ENCODE results near the gene RTTN. TPM values are rescaled to one million over a fixed set of nuclear protein-coding genes. Genes with fewer than 3 reads are reported as not detected.

RTTN gene
- total and polyA plus RNA-seq, 10 of the 15 experiments (the other 5 are each of a cell fraction or from before 2014, with no cell fraction given), result 9.4 to 36.6 (median 15.7) TPM

GRCh38 chr18:70249118-70249517 lies 43.6 kb upstream of the RTTN start:
- no peaks in the 10 kb centered on the region for H3K4me1 ChIP-seq (ENCODE audit: control insufficient read depth, insufficient read depth, low read length)
- RAD21 ChIA-PET (ENCODE audit: unreplicated experiment), result no interaction called here
- TF ChIP-seq CHD4 (IDR thresholded peaks at IDR 0.05) (no peak), NR2C2 (IDR thresholded peaks at IDR 0.05; ENCODE audit: borderline replicate concordance, control insufficient read depth, insufficient read length, low read depth) (no peak), EZH2 (IDR thresholded peaks at IDR 0.05; ENCODE audit: borderline replicate concordance, control insufficient read depth, low read depth, low read length) (no peak), ZNF217 (IDR thresholded peaks at IDR 0.05) (no peak), MTA2 (IDR thresholded peaks at IDR 0.05; ENCODE audit: low read depth) (no peak), ZNF622 (IDR thresholded peaks at IDR 0.05) (no peak), TCF12 (IDR thresholded peaks at IDR 0.05; ENCODE audit: low read depth, low read length) (no peak), IRF4 (IDR thresholded peaks at IDR 0.05; ENCODE audit: low read depth, low read length) (no peak), JUND (IDR thresholded peaks at IDR 0.05; ENCODE audit: low read depth, low read length) (no peak), GATAD2B (conservative IDR thresholded peaks at IDR 0.05; ENCODE audit: low read depth) (no peak), PAX8 (IDR thresholded peaks at IDR 0.05) (no peak), NFXL1 (IDR thresholded peaks at IDR 0.05; ENCODE audit: borderline replicate concordance) (no peak), ZNF384 (IDR thresholded peaks at IDR 0.05; ENCODE audit: borderline replicate concordance, low read depth, low read length) (no peak), ZNF274 (IDR thresholded peaks at IDR 0.05; ENCODE audit: insufficient read depth, insufficient read length) (no peak), SKIL (IDR thresholded peaks at IDR 0.05; ENCODE audit: low read depth, poor library complexity, severe bottlenecking) (no peak), ELK1 (IDR thresholded peaks at IDR 0.05; ENCODE audit: low read depth, low read length) (no peak), MTA3 (IDR thresholded peaks at IDR 0.05; ENCODE audit: borderline replicate concordance, low read length) (no peak)
- H2AFZ ChIP-seq (ENCODE audit: control insufficient read depth, low read depth, low read length), result no peak overlapping the region
- no peak overlapping the region for H3K27ac ChIP-seq (ENCODE audit: control insufficient read depth, insufficient read depth)
- no peaks in the 10 kb centered on the region for H3K36me3 ChIP-seq (ENCODE audit: control insufficient read depth in 2 of 2, insufficient read depth in 2 of 2, low read length in 1 of 2)
- H4K20me1 ChIP-seq (ENCODE audit: control insufficient read depth, insufficient read depth), result no peaks in the 10 kb centered on the region
- SMC1A ChIA-PET (ENCODE audit: uncharacterized antibody, unreplicated experiment), result no interaction called here
- H3K9ac ChIP-seq (ENCODE audit: control insufficient read depth, insufficient read depth, low read length), result no peak overlapping the region
- POLR2A ChIA-PET, result no interaction called here
- H3K9me3 ChIP-seq (replicated peaks; ENCODE audit: control insufficient read depth, insufficient read depth, low read length), result no peaks in the 10 kb centered on the region
- 41% methylated on average over 5 of the region's 5 CpGs for WGBS (ENCODE audit: insufficient coverage, insufficient replicate concordance, low lambda C conversion rate, missing lambda C conversion rate)
- no peak for FAIRE-seq
- H3K4me3 ChIP-seq, result no peak overlapping the region
- ATAC-seq, result no peak
- no peaks in the 10 kb centered on the region for H3K79me2 ChIP-seq (ENCODE audit: control insufficient read depth, insufficient read depth, low read length)
- DNase-seq (ENCODE audit: low read depth, low spot score), result no peak
- no TSS peak for BruUV-seq (replicated peaks)
- in situ Hi-C loops (cut with MboI) (no loop called here), intact Hi-C loops (cut with micrococcal nuclease; ENCODE audit: unreplicated experiment) (no loop called here)
- CTCF ChIA-PET, result no interaction called here
- H3K4me2 ChIP-seq (ENCODE audit: control insufficient read depth, insufficient read depth), result no peak overlapping the region
- no peaks in the 10 kb centered on the region for H3K27me3 ChIP-seq (replicated peaks in 1 of 2; ENCODE audit: control insufficient read depth in 2 of 2, insufficient read depth in 2 of 2, low read length in 1 of 2)
